Activated naive CD4-positive, alpha-beta T cell treated with anti-CD3 and anti-CD28 coated beads, Interleukin-2, amount 50 U/mL, for 24 hours (primary cell): ENCODE measurements around the gene LRPPRC.

ENCODE experiments used
- H3K27ac Mint-ChIP-seq: one replicate; pipeline ENCODE4 v1.8.0; 2021; ENCODE audit warnings: mild to moderate bottlenecking, mixed read lengths
- H3K27me3 Mint-ChIP-seq: one replicate; pipeline ENCODE4 v1.8.0; 2021; ENCODE audit warnings: mixed read lengths
- H3K36me3 Mint-ChIP-seq: one replicate; pipeline ENCODE4 v1.8.0; 2021; ENCODE audit warnings: mixed read lengths
- H3K4me1 Mint-ChIP-seq: one replicate; pipeline ENCODE4 v1.8.0; 2021; ENCODE audit warnings: mixed read lengths
- H3K4me3 Mint-ChIP-seq: one replicate; pipeline ENCODE4 v1.8.0; 2021; ENCODE audit warnings: mild to moderate bottlenecking, mixed read lengths
- H3K9me3 Mint-ChIP-seq: one replicate; pipeline ENCODE4 v1.8.0; 2021; ENCODE audit warnings: mixed read lengths

LRPPRC gene

DNA sequence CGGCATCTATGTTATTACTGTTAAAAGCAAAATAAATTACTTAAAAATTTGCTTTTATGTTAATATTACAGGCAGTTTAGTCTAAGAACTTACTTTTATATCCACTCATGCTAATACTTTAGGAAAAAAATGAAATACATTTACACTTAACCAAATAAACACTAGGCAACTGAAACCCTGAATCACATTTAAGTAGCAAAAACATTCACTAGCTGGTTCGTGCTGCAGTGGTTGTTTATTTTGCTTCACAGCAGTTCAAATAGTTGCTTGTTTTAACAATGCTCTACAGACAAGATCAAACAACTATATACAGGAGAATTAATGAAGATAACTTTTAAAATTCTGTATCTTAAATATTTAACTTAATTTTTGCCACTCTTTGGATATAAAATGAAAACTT lies 96.2 kb downstream of the LRPPRC start:
- no peaks in the 10 kb centered on the region for H3K9me3 Mint-ChIP-seq
- no peaks in the 10 kb centered on the region for H3K27me3 Mint-ChIP-seq
- no peak overlapping the region for H3K27ac Mint-ChIP-seq
- no peak overlapping the region for H3K4me3 Mint-ChIP-seq
- peaks cover 18% of the 10 kb centered on the region for H3K36me3 Mint-ChIP-seq
- no peaks in the 10 kb centered on the region for H3K4me1 Mint-ChIP-seq

DNA sequence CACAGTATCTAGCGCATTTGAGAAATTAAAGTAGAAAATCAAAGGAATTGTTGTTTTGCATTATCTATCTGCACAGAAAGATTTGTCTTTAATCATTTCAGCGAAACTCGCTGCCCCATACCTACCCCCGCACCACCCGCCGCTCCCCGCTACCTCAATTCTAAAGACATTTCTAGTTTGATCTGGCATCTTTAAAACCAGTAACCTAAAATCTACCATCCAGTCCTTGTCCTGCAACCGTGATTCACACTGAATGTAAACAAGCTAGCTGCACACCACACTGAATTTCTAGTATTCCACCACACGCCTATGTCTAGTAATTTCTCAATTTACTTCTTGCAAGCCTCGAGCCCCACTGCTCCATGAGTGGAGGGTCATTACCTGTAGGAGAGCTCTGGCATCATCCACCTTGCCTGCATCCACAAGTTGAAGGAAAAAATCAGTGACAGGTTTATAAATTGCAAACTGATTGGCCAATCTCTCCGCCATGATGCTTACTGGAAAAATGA lies 96.9 kb downstream of the LRPPRC start:
- no peaks in the 10 kb centered on the region for H3K9me3 Mint-ChIP-seq
- H3K27me3 Mint-ChIP-seq, result no peaks in the 10 kb centered on the region
- H3K4me3 Mint-ChIP-seq, result no peak overlapping the region
- peaks cover 18% of the 10 kb centered on the region for H3K36me3 Mint-ChIP-seq
- no peak overlapping the region for H3K27ac Mint-ChIP-seq
- H3K4me1 Mint-ChIP-seq, result no peaks in the 10 kb centered on the region

DNA sequence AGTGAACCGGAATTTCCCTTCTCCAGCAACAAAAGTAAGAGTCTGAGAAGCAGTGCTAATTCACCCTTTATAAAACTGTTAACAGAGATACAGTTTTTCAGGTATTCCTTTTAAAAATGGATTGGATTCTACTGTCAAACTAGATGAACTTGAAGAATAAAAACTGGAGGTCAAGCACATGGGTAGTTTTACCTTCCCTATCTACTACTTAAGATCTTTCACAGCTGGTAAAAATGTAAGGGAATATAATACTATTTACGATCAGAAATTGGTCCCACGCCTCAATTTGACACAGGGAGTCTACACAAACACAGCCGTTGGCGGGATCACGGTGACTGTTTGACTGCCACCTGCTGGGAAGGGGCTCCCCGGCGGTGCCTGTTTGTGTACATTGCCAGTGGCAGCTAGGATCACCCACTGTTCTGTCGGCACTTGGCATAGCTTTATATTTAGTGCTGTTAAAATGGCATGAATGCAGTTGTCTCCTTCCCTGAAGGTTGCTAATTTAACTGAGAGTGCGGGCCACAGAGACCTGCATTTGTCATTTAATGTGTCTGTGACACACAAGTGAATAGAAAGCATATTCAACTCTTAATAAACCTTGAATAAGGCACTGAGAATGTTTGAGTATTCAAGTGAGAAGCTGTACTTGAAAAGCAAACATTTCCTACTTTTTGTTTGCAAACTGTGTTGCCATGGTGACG lies 97.5 kb downstream of the LRPPRC start:
- no peak overlapping the region for H3K27ac Mint-ChIP-seq
- no peak overlapping the region for H3K4me3 Mint-ChIP-seq
- no peaks in the 10 kb centered on the region for H3K4me1 Mint-ChIP-seq
- no peaks in the 10 kb centered on the region for H3K9me3 Mint-ChIP-seq
- H3K36me3 Mint-ChIP-seq, result peaks cover 18% of the 10 kb centered on the region
- H3K27me3 Mint-ChIP-seq, result no peaks in the 10 kb centered on the region

DNA sequence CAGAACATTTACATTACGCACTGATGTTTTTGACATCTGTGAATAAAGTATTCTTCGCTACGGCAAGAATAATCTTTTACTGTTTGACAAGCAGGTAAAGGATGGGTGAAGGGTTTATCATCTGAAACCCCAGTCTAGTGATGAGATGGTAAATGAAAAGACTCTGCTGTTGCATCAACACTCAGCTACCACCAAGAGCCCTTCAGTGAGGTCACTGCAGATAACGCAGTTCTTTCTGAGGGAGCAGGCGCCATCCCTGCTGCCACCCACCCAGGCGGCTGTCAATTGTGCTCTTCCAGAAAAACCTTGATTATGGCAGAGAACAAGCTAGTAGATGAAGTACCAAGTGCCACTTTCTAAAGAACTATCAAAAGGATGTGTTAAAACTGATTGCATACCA lies 98.3 kb downstream of the LRPPRC start:
- Mint-ChIP-seq H3K27me3 (no peaks in the 10 kb centered on the region), H3K36me3 (peaks cover 17% of the 10 kb centered on the region), H3K4me3 (no peak overlapping the region), H3K4me1 (no peaks in the 10 kb centered on the region), H3K27ac (no peak overlapping the region), H3K9me3 (no peaks in the 10 kb centered on the region)

DNA sequence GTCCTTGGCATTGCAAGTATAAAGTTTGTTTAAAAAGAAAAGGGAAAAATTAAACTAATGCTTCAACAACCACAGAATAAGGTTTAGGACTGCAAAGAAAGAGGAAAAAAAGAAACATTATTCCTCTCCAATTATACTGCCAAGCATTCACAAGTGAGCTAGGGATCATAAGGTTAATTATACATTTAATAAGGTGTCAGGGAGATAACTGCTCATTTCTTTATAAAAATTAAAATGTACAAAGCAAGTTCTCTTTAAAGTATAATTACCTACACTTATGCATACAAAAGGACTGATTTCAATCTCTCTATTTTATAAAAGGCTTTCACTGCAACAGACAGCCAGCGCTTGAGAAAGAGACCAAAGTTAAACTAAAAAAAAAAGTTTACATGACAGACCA lies 98.9 kb downstream of the LRPPRC start:
- no peaks in the 10 kb centered on the region for H3K9me3 Mint-ChIP-seq
- peaks cover 19% of the 10 kb centered on the region for H3K36me3 Mint-ChIP-seq
- no peak overlapping the region for H3K4me3 Mint-ChIP-seq
- H3K27ac Mint-ChIP-seq, result no peak overlapping the region
- no peaks in the 10 kb centered on the region for H3K27me3 Mint-ChIP-seq
- H3K4me1 Mint-ChIP-seq, result no peaks in the 10 kb centered on the region

DNA sequence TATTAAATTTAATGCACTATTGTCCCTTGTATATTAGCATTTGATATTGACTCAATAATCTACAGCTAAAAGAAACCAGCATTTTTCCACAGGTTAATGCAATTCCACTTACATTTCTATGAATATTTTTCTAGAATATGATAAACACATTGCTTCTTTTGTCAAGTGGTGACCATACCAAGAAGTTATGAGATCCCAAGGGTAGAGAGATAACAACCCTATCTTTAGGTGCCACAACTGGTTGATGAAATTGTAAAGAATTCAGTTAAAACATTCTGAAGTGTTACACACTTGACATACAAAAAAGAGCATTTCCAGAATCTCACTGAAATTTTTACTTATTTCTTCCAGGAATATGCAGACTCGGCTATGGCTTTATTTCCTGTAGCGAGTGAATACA lies 101.0 kb downstream of the LRPPRC start:
- H3K27me3 Mint-ChIP-seq, result no peaks in the 10 kb centered on the region
- no peak overlapping the region for H3K27ac Mint-ChIP-seq
- no peaks in the 10 kb centered on the region for H3K9me3 Mint-ChIP-seq
- peaks cover 24% of the 10 kb centered on the region for H3K36me3 Mint-ChIP-seq
- H3K4me3 Mint-ChIP-seq, result no peak overlapping the region
- no peaks in the 10 kb centered on the region for H3K4me1 Mint-ChIP-seq

DNA sequence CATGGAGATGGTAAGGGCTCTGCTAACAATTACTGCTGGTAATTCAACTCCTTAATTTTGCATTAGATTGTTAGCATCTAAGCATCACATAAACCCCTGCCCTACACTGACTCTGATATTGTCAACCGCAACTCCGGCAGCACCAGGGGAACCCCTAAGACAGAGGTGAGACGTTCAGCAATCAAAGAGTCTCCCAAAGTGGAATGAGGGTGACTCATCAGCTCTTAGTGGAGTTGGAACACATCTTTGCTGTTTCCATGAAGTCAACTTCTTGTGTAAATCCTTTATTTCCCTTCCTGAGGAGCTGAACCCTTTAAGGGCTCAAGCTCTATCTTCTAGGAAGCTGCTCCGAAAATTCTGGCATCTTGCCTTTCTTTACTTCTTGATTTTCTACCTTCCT lies 104.9 kb downstream of the LRPPRC start:
- Mint-ChIP-seq H3K4me3 (no peak overlapping the region), H3K4me1 (no peaks in the 10 kb centered on the region), H3K27me3 (no peaks in the 10 kb centered on the region), H3K27ac (no peak overlapping the region), H3K9me3 (no peaks in the 10 kb centered on the region), H3K36me3 (peaks cover 33% of the 10 kb centered on the region)

DNA sequence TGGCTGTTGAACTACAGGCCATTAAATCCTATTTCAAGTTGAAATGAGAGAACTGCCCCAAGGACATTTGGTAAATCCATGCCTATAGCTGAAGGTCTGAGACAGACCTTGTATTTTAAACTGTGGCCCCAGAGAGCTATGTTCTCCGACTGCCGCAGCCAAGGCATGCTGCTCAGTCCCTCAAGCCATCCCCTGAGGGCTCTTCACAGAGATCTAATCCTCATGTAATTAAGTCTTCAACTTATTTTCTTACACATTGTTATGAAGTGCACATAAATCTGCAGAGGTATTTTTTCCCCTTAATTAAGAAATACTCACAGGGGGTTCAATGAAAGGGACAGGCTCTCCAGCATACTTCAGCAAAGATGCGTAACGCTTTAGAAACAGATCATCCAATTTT lies 106.4 kb downstream of the LRPPRC start:
- H3K4me1 Mint-ChIP-seq, result no peaks in the 10 kb centered on the region
- peaks cover 31% of the 10 kb centered on the region for H3K36me3 Mint-ChIP-seq

DNA sequence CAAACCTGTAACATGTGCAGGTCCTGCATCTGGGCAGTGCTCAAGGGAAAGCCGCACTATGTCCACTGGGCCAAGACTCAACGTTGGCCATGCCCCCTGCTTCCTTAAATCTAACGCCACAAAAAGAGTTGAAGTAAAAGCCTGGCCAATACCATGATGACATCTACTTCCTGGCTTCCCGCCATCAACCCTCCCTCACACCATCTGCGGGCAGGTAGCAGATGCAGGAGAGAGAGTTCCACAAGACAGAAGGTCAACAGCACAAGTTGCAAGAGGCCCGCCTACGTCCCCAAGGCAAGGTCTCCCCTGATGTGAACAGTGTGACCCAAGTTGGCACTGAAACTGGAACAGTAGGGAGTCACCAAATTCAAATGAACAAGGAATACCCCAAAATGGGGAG lies 108.6 kb downstream of the LRPPRC start:
- Mint-ChIP-seq H3K4me3 (no peak overlapping the region), H3K4me1 (no peaks in the 10 kb centered on the region), H3K27ac (no peak overlapping the region), H3K36me3 (peaks cover 26% of the 10 kb centered on the region), H3K9me3 (no peaks in the 10 kb centered on the region), H3K27me3 (no peaks in the 10 kb centered on the region)

More for the DNA sequence above, 106.4 kb downstream of the LRPPRC start:
- Mint-ChIP-seq H3K9me3 (no peaks in the 10 kb centered on the region), H3K27ac (no peak overlapping the region), H3K4me3 (no peak overlapping the region), H3K27me3 (no peaks in the 10 kb centered on the region)

DNA sequence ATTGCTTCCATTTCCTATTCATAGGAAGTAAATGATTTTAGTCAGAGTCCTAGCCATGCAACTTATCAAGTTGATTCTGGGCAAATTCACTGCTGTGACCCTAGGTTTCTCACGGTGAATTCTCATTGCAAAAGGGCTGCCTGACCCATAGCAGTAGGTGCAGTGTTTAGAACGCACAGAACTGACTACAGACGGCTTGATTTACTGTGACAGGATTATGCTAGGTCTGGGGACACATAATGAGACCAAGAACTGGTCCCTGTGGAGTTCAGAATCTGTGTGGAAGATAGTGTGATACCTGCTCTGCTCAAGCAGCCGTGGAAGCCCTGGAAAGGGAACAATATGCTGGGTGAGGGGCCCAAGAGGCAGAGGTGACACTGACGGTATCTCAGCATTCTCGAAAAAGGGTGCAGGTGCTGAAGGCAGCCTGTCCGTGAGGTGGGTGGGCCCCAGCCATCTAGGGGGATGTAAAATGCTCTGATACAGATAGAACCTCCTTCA lies 110.6 kb downstream of the LRPPRC start:
- no peaks in the 10 kb centered on the region for H3K9me3 Mint-ChIP-seq
- no peaks in the 10 kb centered on the region for H3K4me1 Mint-ChIP-seq
- H3K27me3 Mint-ChIP-seq, result no peaks in the 10 kb centered on the region
- H3K36me3 Mint-ChIP-seq, result peaks cover 24% of the 10 kb centered on the region
- H3K27ac Mint-ChIP-seq, result no peak overlapping the region
- H3K4me3 Mint-ChIP-seq, result no peak overlapping the region

DNA sequence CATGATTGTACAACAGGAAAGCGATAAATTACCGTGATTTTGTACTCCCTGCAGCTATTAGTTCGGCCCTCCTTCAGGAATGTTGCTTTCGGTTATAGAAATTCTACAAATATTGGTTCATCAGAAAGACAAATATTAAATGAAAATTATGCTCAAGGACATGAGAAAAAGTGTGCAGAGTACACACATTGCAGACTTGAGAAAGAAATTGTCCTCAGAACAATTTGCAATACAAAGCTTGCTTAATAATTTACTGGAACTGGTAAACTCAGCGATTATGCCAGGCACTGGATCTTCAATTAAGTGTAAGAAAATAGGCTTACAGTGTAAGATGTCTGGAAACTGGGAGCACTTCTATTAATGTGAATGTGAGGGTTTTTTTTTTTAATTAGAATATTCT lies 111.1 kb downstream of the LRPPRC start:
- H3K4me3 Mint-ChIP-seq, result no peak overlapping the region
- H3K27me3 Mint-ChIP-seq, result no peaks in the 10 kb centered on the region
- no peaks in the 10 kb centered on the region for H3K4me1 Mint-ChIP-seq
- H3K9me3 Mint-ChIP-seq, result no peaks in the 10 kb centered on the region
- H3K27ac Mint-ChIP-seq, result no peak overlapping the region
- H3K36me3 Mint-ChIP-seq, result peaks cover 21% of the 10 kb centered on the region

DNA sequence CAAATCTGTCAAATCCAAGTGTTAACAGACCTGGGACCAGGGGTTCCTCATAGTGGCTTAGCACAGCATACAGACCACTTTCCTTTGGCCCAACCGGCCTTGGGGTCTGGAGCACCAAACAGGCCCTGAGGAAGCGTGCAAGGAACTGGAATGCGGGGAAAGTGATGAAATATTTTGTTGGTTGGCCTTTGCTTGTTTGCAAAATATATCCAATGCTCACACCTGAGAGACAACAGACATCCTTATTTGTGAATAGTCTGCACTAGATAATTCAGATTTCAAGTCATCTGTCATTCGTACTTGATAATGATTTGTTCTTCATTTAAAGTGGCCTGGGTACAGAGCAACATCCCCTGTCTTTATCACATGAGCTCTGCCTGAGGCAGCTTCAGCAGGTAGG lies 113.5 kb downstream of the LRPPRC start:
- Mint-ChIP-seq H3K36me3 (peaks cover 3% of the 10 kb centered on the region), H3K4me1 (peaks cover 5% of the 10 kb centered on the region), H3K4me3 (no peak overlapping the region), H3K27me3 (no peaks in the 10 kb centered on the region), H3K9me3 (no peaks in the 10 kb centered on the region), H3K27ac (no peak overlapping the region)

DNA sequence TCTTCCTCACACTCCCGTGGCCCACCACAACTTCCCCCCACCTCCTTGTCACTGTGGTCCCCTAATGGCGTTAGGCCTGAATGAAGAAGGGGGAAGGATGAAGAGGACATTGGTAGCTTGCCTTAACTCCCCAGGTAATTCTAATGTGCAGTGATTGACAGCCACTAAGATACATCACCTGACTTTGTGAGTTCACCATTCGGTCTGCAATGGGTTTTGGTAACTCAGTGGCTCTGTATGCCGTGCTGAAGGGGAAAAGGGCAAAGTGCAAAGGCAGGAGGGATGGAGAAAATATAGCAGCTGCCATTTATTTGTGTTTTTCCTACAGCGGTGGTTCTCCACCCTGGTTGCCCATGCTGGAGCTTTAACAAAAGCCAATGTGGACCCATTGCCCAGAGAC lies 114.8 kb downstream of the LRPPRC start:
- peaks cover 2% of the 10 kb centered on the region for H3K27me3 Mint-ChIP-seq
- H3K36me3 Mint-ChIP-seq, result no peaks in the 10 kb centered on the region
- H3K9me3 Mint-ChIP-seq, result no peaks in the 10 kb centered on the region
- H3K4me1 Mint-ChIP-seq, result peaks cover 5% of the 10 kb centered on the region
- H3K4me3 Mint-ChIP-seq, result no peak overlapping the region
- H3K27ac Mint-ChIP-seq, result no peak overlapping the region

DNA sequence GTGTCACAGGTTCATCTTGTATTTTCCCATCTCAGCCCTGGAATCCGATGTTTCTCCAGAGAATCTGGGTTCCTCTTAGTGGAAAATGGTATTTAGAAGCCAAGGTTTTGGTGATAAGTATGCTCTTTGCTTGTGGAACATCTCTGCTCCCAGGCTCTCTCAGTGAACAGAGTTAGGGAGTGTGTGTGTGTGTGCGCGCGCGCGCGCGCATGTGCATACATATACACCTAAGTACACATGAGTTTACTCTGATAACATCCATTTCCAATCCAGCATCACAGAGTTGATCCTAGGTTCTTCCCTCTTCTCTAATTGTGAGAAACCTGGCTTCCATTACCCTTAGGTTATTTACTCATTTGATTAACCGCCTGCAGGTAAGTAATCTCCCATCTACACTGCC lies 115.3 kb downstream of the LRPPRC start:
- no peak overlapping the region for H3K4me3 Mint-ChIP-seq
- H3K9me3 Mint-ChIP-seq, result no peaks in the 10 kb centered on the region
- no peak overlapping the region for H3K27ac Mint-ChIP-seq
- no peaks in the 10 kb centered on the region for H3K36me3 Mint-ChIP-seq
- H3K4me1 Mint-ChIP-seq, result peaks cover 5% of the 10 kb centered on the region
- peaks cover 2% of the 10 kb centered on the region for H3K27me3 Mint-ChIP-seq

DNA sequence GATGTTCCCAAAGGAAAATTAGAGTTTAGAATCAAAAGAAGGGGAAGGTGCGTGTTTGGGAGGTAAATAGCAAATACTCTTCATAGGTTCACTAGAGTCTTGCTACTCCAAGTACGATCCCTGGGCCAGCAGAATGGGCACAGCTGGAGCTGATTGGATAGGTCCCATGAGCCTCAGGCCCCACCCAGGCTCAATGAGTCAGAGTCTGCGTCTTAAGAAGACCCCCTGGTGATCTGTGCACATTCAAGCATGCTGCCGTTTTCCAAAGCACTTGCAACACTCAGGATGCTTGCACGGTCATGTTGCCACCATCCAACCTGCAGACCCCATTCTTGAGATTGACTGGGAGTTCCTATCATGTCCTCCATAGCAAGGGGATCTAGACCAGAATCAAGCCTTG lies 116.5 kb downstream of the LRPPRC start:
- Mint-ChIP-seq H3K36me3 (no peaks in the 10 kb centered on the region), H3K4me3 (no peak overlapping the region), H3K27ac (no peak overlapping the region), H3K9me3 (no peaks in the 10 kb centered on the region), H3K27me3 (peaks cover 6% of the 10 kb centered on the region), H3K4me1 (peaks cover 5% of the 10 kb centered on the region)

DNA sequence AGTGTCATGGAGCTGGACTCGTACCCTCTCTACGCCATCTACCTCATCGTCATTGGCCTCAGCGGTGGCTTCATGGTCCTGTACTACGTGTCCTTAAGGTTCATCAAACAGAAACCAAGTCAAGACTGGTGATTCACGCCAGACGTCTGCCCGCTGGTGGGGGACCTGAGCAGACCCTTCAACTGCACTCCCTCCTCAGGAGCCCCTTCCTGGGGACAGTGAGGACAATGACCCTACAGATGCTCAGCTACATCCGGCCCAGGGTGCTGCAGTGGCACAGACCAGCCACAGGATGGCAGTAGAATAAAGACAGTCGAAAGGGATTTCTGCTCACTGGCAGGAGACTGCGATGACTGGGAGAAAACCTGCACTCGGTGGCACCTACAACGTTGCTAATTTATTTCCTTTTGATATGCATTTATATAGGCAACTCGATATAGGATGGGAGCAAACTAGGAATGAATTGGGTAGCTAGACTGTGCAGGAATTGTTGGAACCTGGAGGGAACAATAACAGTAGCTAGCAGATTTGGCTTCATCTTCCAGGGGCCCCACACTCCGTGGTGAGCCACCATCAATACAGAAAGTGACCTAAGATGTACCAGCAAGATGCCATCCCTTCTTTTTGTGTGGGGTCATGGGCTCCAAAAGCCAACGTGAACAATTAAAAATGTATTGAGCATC lies 117.9 kb downstream of the LRPPRC start:
- Mint-ChIP-seq H3K9me3 (no peaks in the 10 kb centered on the region), H3K27me3 (peaks cover 8% of the 10 kb centered on the region), H3K27ac (no peak overlapping the region), H3K4me1 (peaks cover 5% of the 10 kb centered on the region), H3K36me3 (no peaks in the 10 kb centered on the region), H3K4me3 (no peak overlapping the region)
